Measurements from ENCODE around the gene RPP38.

GRCh38 chr10:15052121-15052520 is 45.0 kb upstream of the RPP38 start:
- TF ChIP-seq, protein P1, sequence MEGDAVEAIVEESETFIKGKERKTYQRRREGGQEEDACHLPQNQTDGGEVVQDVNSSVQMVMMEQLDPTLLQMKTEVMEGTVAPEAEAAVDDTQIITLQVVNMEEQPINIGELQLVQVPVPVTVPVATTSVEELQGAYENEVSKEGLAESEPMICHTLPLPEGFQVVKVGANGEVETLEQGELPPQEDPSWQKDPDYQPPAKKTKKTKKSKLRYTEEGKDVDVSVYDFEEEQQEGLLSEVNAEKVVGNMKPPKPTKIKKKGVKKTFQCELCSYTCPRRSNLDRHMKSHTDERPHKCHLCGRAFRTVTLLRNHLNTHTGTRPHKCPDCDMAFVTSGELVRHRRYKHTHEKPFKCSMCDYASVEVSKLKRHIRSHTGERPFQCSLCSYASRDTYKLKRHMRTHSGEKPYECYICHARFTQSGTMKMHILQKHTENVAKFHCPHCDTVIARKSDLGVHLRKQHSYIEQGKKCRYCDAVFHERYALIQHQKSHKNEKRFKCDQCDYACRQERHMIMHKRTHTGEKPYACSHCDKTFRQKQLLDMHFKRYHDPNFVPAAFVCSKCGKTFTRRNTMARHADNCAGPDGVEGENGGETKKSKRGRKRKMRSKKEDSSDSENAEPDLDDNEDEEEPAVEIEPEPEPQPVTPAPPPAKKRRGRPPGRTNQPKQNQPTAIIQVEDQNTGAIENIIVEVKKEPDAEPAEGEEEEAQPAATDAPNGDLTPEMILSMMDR (IDR thresholded peaks at IDR 0.05; ENCODE audit: insufficient read depth, low read length, poor library complexity, severe bottlenecking), result no peak
- TF ChIP-seq EZH2phosphoT487 (conservative IDR thresholded peaks at IDR 0.05; ENCODE audit: low read length), result no peak
